ENCODE measurements around the gene ERC1. TPM values are rescaled to one million over a fixed set of nuclear protein-coding genes. Genes with fewer than 3 reads are reported as not detected.

ERC1 gene
- total RNA-seq, 5 donors from 2014 or later (not counting 1 experiment from before 2014, with no cell fraction given): 41.8 to 68.0 (median 46.5) TPM

DNA sequence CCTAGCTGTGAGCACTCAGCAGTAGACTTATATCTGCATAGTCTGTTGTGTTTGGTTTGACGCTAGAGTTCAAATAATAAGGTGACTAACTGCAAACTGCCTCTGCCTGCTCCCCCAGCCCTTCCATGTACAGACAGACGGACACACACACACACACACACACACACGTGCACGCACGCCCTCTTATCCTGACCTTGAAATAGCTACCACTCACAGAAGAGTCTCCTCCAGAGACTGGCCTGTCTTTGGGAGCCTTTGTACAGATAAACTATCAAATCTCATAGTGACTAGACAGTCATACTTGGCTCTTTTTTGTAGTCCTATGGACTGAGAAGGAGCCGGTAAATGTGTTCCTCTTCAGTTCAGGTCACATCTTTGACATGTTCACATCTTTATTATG, 445.0 kb downstream of the ERC1 start:
- DNase-seq (no peak), ATAC-seq (replicated peaks in 1 of 4) (no peak)
- Histone ChIP-seq H3K27me3 (replicated peaks in 1 of 2; ENCODE audit: control insufficient read depth in 2 of 2, extremely low read depth in 1 of 2, insufficient read depth in 2 of 2, low read length in 1 of 2) (no peaks in the 10 kb centered on the region), H3K36me3 (ENCODE audit: control insufficient read depth in 2 of 2, extremely low read depth in 1 of 2, insufficient read depth in 1 of 2, low read length in 1 of 2) (no peaks in the 10 kb centered on the region), H3K4me3 (ENCODE audit: control insufficient read depth in 1 of 2, extremely low read depth in 1 of 2, low read length in 1 of 2) (no peak overlapping the region), H3K4me1 (ENCODE audit: control insufficient read depth in 1 of 2, extremely low read depth in 1 of 2, insufficient read depth in 2 of 2, low read length in 2 of 2) (no peaks in the 10 kb centered on the region), H3K27ac (ENCODE audit: low read length) (no peak overlapping the region), H3K9me3 (no peaks in the 10 kb centered on the region)
- Mint-ChIP-seq H3K36me3 (no peaks in the 10 kb centered on the region), H3K27ac (no peak overlapping the region), H3K27me3 (no peaks in the 10 kb centered on the region), H3K9me3 (no peaks in the 10 kb centered on the region), H3K4me1 (no peaks in the 10 kb centered on the region), H3K4me3 (no peak overlapping the region)
- 90% methylated on average over 2 of the region's 6 CpGs for WGBS (ENCODE audit: insufficient coverage)
- ChIA-PET POLR2A (no interaction called here), CTCF (no interaction called here)

DNA sequence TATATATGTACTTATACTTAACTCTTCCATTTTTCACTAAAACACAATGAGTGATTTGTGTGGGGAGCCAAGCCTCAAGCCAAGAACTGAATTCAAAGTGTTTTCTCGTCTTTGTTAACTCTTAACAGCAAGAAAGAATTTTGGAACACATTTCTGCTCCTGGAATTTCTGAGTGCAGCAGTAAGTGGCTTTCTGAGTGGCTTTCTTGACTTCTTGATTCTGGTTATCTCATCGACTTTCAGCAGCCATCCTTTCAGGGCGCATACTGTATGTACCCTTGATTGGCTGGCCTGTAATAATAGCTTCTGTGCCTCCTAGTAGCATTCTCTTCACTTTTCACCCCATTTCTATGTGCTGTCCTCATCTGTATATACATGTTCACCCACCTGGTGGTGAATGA, 446.0 kb downstream of the ERC1 start:
- Histone ChIP-seq H3K36me3 (ENCODE audit: control insufficient read depth in 2 of 2, extremely low read depth in 1 of 2, insufficient read depth in 1 of 2, low read length in 1 of 2) (no peaks in the 10 kb centered on the region), H3K4me1 (ENCODE audit: control insufficient read depth in 1 of 2, extremely low read depth in 1 of 2, insufficient read depth in 2 of 2, low read length in 2 of 2) (no peaks in the 10 kb centered on the region), H3K27ac (ENCODE audit: low read length) (no peak overlapping the region), H3K27me3 (replicated peaks in 1 of 2; ENCODE audit: control insufficient read depth in 2 of 2, extremely low read depth in 1 of 2, insufficient read depth in 2 of 2, low read length in 1 of 2) (no peaks in the 10 kb centered on the region), H3K9me3 (no peaks in the 10 kb centered on the region), H3K4me3 (ENCODE audit: control insufficient read depth in 1 of 2, extremely low read depth in 1 of 2, low read length in 1 of 2) (no peak overlapping the region)
- POLR2A ChIA-PET: no interaction called here
- 100% methylated on average over 1 of the region's 3 CpGs for WGBS (ENCODE audit: insufficient coverage)
- no peaks in the 10 kb centered on the region for H3K4me1 Mint-ChIP-seq
- no peaks in the 10 kb centered on the region for H3K27me3 Mint-ChIP-seq
- no peaks in the 10 kb centered on the region for H3K36me3 Mint-ChIP-seq
- H3K9me3 Mint-ChIP-seq: no peaks in the 10 kb centered on the region
- H3K27ac Mint-ChIP-seq: no peak overlapping the region
- CTCF ChIA-PET: no interaction called here
- DNase-seq (no peak), ATAC-seq (replicated peaks in 1 of 4) (no peak)
- no peak overlapping the region for H3K4me3 Mint-ChIP-seq

DNA sequence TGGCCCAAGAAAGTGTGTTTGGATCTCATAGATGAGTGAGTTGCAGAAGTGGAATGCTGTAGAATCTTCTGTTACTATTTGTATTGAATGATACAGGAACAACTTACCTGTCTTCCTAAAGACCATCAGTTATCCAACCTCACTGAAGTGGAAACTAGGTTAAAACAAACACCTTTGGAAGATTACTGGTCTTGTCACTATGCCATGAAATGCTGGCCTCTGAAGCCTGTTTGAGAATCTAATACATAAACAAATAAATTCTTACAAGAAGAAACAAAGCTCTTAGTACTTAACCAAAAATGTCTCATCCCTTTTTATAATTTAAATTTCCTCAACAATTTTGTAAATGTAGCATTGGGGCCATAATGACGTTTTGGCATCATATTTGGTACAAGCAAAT, 448.2 kb downstream of the ERC1 start:
- Histone ChIP-seq H3K4me3 (ENCODE audit: control insufficient read depth in 1 of 2, extremely low read depth in 1 of 2, low read length in 1 of 2) (no peak overlapping the region), H3K27me3 (replicated peaks in 1 of 2; ENCODE audit: control insufficient read depth in 2 of 2, extremely low read depth in 1 of 2, insufficient read depth in 2 of 2, low read length in 1 of 2) (no peaks in the 10 kb centered on the region), H3K36me3 (ENCODE audit: control insufficient read depth in 2 of 2, extremely low read depth in 1 of 2, insufficient read depth in 1 of 2, low read length in 1 of 2) (no peaks in the 10 kb centered on the region), H3K9me3 (no peaks in the 10 kb centered on the region), H3K27ac (ENCODE audit: low read length) (no peak overlapping the region), H3K4me1 (ENCODE audit: control insufficient read depth in 1 of 2, extremely low read depth in 1 of 2, insufficient read depth in 2 of 2, low read length in 2 of 2) (no peaks in the 10 kb centered on the region)
- WGBS (ENCODE audit: insufficient coverage): 83% methylated on average over 1 of the region's 1 CpG
- Mint-ChIP-seq H3K27me3 (no peaks in the 10 kb centered on the region), H3K4me1 (no peaks in the 10 kb centered on the region), H3K36me3 (peaks cover 7% of the 10 kb centered on the region), H3K27ac (no peak overlapping the region), H3K4me3 (no peak overlapping the region), H3K9me3 (no peaks in the 10 kb centered on the region)
- ATAC-seq (replicated peaks in 1 of 4) (no peak), DNase-seq (no peak)
- CTCF ChIA-PET: no interaction called here
- POLR2A ChIA-PET: interaction anchor here in 1 of 2 donors (0.6 kb wide), 1 partner anchor 257 kb away, joined by 5 read pairs; no protein-coding TSS in a partner anchor

DNA sequence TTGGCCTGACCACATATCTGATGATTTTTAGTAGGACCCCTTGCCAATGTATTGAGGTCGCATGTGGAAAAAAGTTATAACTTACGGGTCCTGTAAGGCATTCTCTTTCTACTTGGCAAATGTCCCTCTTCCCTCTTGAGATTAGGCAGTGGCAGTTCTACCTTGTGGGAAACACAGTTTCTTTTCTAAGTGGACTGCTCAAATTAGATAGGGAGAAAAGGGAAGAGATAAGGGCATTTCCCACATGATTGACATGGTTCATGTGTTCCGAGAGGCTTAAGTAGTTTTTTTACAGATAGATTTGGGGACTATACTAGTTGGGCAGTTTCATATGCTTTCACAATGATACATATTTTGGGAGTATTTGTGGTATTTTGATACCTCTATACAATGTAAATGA, 448.7 kb downstream of the ERC1 start:
- CTCF ChIA-PET: no interaction called here
- no peaks in the 10 kb centered on the region for H3K27me3 Mint-ChIP-seq
- Histone ChIP-seq H3K4me1 (ENCODE audit: control insufficient read depth in 1 of 2, extremely low read depth in 1 of 2, insufficient read depth in 2 of 2, low read length in 2 of 2) (no peaks in the 10 kb centered on the region), H3K4me3 (ENCODE audit: control insufficient read depth in 1 of 2, extremely low read depth in 1 of 2, low read length in 1 of 2) (no peak overlapping the region), H3K9me3 (no peaks in the 10 kb centered on the region), H3K27me3 (replicated peaks in 1 of 2; ENCODE audit: control insufficient read depth in 2 of 2, extremely low read depth in 1 of 2, insufficient read depth in 2 of 2, low read length in 1 of 2) (no peaks in the 10 kb centered on the region), H3K27ac (ENCODE audit: low read length) (no peak overlapping the region), H3K36me3 (ENCODE audit: control insufficient read depth in 2 of 2, extremely low read depth in 1 of 2, insufficient read depth in 1 of 2, low read length in 1 of 2) (no peaks in the 10 kb centered on the region)
- no peaks in the 10 kb centered on the region for H3K9me3 Mint-ChIP-seq
- WGBS (ENCODE audit: insufficient coverage): no CpG with 5 or more reads among the region's 3 CpGs
- DNase-seq (no peak), ATAC-seq (replicated peaks in 1 of 4) (no peak)
- H3K27ac Mint-ChIP-seq: no peak overlapping the region
- POLR2A ChIA-PET: interaction anchor here in 1 of 2 donors (0.7 kb wide), 1 partner anchor 61 kb away, joined by 5 read pairs; no protein-coding TSS in a partner anchor
- no peaks in the 10 kb centered on the region for H3K4me1 Mint-ChIP-seq
- H3K4me3 Mint-ChIP-seq: no peak overlapping the region
- H3K36me3 Mint-ChIP-seq: peaks cover 7% of the 10 kb centered on the region

DNA sequence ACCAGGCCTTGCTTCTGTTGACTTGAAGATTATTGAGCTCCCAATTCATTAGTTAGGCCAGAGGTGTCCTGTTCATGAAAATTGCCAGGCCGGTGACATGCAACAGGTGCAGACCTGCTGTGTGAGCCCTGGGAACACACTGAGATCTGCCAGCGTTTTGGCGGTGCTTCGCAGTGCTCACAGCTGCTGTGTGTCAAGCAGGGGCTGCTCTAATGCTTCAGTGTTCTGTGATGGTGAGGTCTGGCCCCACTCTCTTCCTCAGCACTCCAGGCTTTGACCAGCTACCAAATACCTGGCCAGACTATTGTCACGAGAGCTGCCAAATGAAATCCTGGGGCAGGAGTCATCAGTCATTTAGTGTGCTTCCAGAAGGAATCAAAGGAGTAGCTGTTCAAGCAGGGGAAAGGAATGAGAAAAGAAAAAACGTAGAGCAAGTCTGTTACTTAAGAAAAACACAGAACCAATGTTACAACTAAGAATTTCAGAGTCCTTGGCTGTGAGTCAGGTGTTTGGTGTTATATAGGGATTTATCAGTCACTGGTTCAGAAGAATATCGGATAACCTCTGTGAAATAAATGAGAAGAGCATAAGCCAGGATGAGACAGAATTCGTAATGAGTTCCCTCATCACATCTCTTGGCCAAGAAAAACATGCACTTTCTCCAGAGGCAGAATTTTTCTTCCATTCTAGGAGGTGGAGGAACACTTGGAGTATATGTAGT, 452.6 kb downstream of the ERC1 start:
- POLR2A ChIA-PET: no interaction called here

DNA sequence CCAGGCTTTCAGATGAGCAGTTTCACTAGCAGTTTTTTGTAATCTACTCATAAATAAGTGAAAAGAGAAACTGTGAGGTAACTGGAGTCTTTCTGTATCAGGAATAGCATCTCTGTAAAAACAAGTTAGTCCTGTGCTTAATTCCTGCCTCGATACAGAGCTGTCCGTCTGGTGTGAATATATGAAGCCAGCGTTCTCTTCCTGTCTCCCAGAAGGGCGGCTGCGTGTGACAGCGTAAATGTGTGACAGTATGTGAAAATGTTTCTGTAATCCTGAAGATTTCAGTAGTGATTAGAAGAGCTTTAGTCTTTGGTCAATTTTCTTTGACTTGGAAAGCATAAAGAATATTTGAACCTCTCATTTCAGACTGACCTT, 453.1 kb downstream of the ERC1 start:
- ChIA-PET CTCF (interaction anchor here in 1 of 2 donors (0.7 to 1.4 kb wide), 2 partner anchors 11 to 326 kb away, joined by 4 to 6 read pairs; no protein-coding TSS in a partner anchor), POLR2A (no interaction called here)
- no CpG with 5 or more reads among the region's 6 CpGs for WGBS (ENCODE audit: insufficient coverage)
- Histone ChIP-seq H3K4me3 (ENCODE audit: control insufficient read depth in 1 of 2, extremely low read depth in 1 of 2, low read length in 1 of 2) (no peak overlapping the region), H3K27me3 (replicated peaks in 1 of 2; ENCODE audit: control insufficient read depth in 2 of 2, extremely low read depth in 1 of 2, insufficient read depth in 2 of 2, low read length in 1 of 2) (no peaks in the 10 kb centered on the region), H3K27ac (ENCODE audit: low read length) (no peak overlapping the region), H3K36me3 (ENCODE audit: control insufficient read depth in 2 of 2, extremely low read depth in 1 of 2, insufficient read depth in 1 of 2, low read length in 1 of 2) (peaks cover 5 to 6% of the 10 kb centered on the region in 2 donors), H3K4me1 (ENCODE audit: control insufficient read depth in 1 of 2, extremely low read depth in 1 of 2, insufficient read depth in 2 of 2, low read length in 2 of 2) (no peaks in the 10 kb centered on the region), H3K9me3 (no peaks in the 10 kb centered on the region)
- DNase-seq (no peak), ATAC-seq (replicated peaks in 1 of 4) (no peak)
- no peak overlapping the region for H3K27ac Mint-ChIP-seq
- peaks cover 34% of the 10 kb centered on the region for H3K36me3 Mint-ChIP-seq
- no peaks in the 10 kb centered on the region for H3K4me1 Mint-ChIP-seq
- H3K9me3 Mint-ChIP-seq: no peaks in the 10 kb centered on the region
- H3K27me3 Mint-ChIP-seq: no peaks in the 10 kb centered on the region
- no peak overlapping the region for H3K4me3 Mint-ChIP-seq

More for the DNA sequence above, 452.6 kb downstream of the ERC1 start:
- Mint-ChIP-seq H3K4me1 (no peaks in the 10 kb centered on the region), H3K27me3 (no peaks in the 10 kb centered on the region), H3K27ac (no peak overlapping the region), H3K4me3 (no peak overlapping the region), H3K9me3 (no peaks in the 10 kb centered on the region), H3K36me3 (peaks cover 30% of the 10 kb centered on the region)
- no peaks in the 10 kb centered on the region for H3K4me1 ChIP-seq (ENCODE audit: control insufficient read depth in 1 of 2, extremely low read depth in 1 of 2, insufficient read depth in 2 of 2, low read length in 2 of 2)
- H3K27ac ChIP-seq (ENCODE audit: low read length): no peak overlapping the region
- no peaks in the 10 kb centered on the region for H3K9me3 ChIP-seq
- 100% methylated on average over 1 of the region's 8 CpGs for WGBS (ENCODE audit: insufficient coverage)
- CTCF ChIA-PET: interaction anchor here in 1 of 2 donors (1.4 kb wide), 1 partner anchor 326 kb away, joined by 6 read pairs; no protein-coding TSS in a partner anchor
- H3K27me3 ChIP-seq (replicated peaks in 1 of 2; ENCODE audit: control insufficient read depth in 2 of 2, extremely low read depth in 1 of 2, insufficient read depth in 2 of 2, low read length in 1 of 2): no peaks in the 10 kb centered on the region
- ATAC-seq (replicated peaks in 1 of 4): no peak
- peaks cover 2 to 5% of the 10 kb centered on the region in 2 donors for H3K36me3 ChIP-seq (ENCODE audit: control insufficient read depth in 2 of 2, extremely low read depth in 1 of 2, insufficient read depth in 1 of 2, low read length in 1 of 2)
- H3K4me3 ChIP-seq (ENCODE audit: control insufficient read depth in 1 of 2, extremely low read depth in 1 of 2, low read length in 1 of 2): no peak overlapping the region
- no peak for DNase-seq

Data from T-cell (primary cell).